Stimulated activated CD4-positive, alpha-beta T cell treated with anti-CD3 and anti-CD28 coated beads, Interleukin-1b, Interleukin-23, amount 100 ng/mL, for 24 hours (primary cell): ENCODE results near the gene C17orf107.

ENCODE experiments used
- DNase-seq, 4 experiments: peaks; one replicate each; pipeline ENCODE4 v3.0.0-alpha.2; 2020; ENCODE audit warnings: low read depth in 4 of 4, low spot score in 1 of 4

Gene C17orf107

GRCh38 chr17:4948166-4948930 lies 49.0 kb downstream of the C17orf107 start, which contains the start of gene PFN1:
Gene PFN1, minus strand, starts transcription at chr17:4948530. Its CDS starts 136 bp downstream, at chr17:4948394.
- DNase-seq: peak in 3 of 4 experiments; percentile 80 to 90 (median 85)

- peak in 3 of 4 experiments; percentile 46 to 73 (median 71) for DNase-seq
Observed at GRCh38 chr17:4948931-4949320, 49.6 kb downstream of the C17orf107 start.

- peak in 3 of 4 experiments; percentile 51 to 78 (median 59) for DNase-seq
Observed at GRCh38 chr17:4949321-4950074, 50.2 kb downstream of the C17orf107 start.

- peak in 1 of 4 experiments; percentile 30 for DNase-seq
Observed at GRCh38 chr17:4950075-4950745, 50.9 kb downstream of the C17orf107 start.

- no peak for DNase-seq
Observed at GRCh38 chr17:4950746-4951204, 51.4 kb downstream of the C17orf107 start, which contains the start of gene ENO3. Gene ENO3, plus strand, starts transcription at chr17:4951119. Its CDS starts 711 bp downstream, at chr17:4951830.

GRCh38 chr17:4951486-4951885 lies 52.1 kb downstream of the C17orf107 start:
- no peak for DNase-seq
